Measurements from ENCODE around the gene VPS50.

DNA sequence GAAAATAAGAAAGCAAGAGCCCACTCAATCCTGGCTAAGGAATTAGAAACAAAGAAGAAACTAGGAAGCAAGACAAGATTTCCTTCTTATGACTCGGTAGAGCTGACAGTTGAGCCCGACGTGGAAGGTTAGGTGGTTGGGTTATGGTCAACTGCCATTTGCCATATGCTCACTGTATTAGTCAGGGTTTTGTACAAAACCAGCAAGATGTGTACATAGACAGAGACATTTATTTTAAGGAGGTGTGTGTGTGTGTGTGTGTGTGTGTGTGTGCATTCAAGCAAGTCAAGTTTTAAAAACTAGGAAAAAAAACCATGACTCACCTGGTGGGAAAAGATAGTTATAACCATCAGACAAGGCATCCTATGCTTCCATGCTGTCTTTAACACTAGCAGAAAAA is 158.5 kb downstream of the VPS50 start:
- TF ChIP-seq CTCF (IDR thresholded peaks at IDR 0.05; ENCODE audit: low read length) (no peak), EZH2 (optimal IDR thresholded peaks at IDR 0.05; ENCODE audit: low read depth, low read length) (no peak)

Measured in MM.1S (cell line).